Activated CD8-positive, alpha-beta memory T cell treated with anti-CD3 and anti-CD28 coated beads, Interleukin-2, amount 50 U/mL, for 24 hours (primary cell): ENCODE data around the gene DNPEP.

Source experiments
- DNase-seq: peaks from one replicate; pipeline ENCODE4 v3.0.0-alpha.2; 2020; ENCODE audit errors: extremely low read depth

DNPEP gene

DNA sequence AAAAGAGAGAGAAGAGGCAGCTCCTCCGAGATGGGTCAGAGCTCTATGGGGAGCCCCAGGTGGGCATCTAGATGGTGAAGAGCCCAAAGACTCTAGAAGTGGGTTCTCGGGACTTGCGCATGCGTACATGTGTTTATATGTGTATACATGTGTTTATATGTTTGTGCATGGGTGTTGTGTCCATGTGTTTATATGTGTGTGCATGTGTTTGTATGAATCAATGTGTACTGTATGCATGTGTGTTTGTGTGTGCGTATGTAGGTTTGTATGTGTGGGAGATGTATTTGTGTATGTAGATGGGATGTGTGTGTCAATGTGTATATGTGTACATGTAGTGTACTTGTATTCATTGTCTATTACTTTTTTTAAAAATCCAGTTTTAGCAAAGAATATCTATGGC, 25.6 kb downstream of the DNPEP start:
- DNase-seq = no peak

DNA sequence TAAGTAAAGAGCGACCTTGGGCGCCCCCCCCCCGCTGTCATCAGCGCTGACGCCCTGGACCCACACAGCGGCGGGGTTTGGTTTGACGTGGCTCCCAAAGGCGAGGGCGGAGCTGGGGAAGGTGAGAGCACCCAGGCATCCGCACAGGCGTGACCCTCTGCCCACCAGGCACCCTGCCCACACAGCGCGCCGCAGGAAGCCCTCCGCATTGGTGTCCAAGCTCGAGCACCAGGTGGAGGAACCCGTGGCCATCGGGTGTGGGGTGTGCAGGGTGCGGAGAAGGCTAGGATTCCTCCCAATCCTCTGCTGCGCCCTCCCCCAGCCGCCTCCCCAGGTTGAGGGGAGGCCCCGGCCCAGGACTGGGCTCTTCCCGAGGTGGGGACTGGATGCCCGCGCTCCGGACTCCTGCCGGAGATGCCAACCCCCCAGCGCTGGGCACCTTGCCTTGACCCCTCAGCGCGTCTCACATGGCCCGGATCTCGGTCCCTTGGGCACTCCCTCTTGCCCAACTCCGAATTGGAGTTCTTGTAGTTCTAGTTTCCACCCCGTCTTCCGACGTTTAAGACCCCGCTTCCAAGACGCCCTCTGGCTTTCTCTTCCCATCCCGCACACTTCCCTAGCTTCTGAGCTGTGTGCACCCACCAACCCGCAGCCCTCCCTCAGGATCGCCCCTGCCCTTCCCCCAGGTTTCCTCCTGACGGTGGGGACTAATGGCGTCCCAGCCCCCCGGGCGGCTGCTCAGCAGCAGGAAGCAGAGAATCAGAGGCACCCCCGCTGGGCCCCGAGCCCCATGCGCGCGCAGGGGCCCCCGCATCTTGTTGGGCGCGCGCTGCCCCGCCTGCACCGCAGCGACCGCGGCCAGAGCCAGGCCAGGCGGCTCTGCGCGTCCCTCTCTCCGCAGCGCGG, 29.3 kb downstream of the DNPEP start:
- no peak for DNase-seq

GRCh38 chr2:219356834-219357233, 30.9 kb downstream of the DNPEP start:
- DNase-seq = no peak

- no peak for DNase-seq
Observed at GRCh38 chr2:219354582-219354981, 33.1 kb downstream of the DNPEP start.

DNA sequence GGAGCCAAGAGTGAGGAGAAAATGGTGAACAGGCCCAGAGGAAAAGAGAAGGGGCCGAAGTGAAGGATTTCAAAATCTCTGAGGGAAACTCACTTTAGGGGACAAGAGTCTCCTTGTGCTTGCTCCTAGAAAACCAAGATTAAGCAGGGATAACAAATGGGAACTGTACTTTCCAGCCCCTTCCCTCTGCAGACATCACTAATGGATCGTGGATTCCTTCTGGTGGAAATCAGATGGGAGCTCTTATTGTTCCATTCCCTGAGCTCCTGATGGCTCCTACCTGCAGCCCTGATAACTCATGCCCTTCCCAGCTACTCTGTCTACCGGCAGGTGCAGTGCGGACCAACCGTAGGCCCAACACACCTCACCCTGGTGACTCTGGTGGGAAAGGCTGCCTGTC, 34.6 kb downstream of the DNPEP start:
- no peak for DNase-seq

DNA sequence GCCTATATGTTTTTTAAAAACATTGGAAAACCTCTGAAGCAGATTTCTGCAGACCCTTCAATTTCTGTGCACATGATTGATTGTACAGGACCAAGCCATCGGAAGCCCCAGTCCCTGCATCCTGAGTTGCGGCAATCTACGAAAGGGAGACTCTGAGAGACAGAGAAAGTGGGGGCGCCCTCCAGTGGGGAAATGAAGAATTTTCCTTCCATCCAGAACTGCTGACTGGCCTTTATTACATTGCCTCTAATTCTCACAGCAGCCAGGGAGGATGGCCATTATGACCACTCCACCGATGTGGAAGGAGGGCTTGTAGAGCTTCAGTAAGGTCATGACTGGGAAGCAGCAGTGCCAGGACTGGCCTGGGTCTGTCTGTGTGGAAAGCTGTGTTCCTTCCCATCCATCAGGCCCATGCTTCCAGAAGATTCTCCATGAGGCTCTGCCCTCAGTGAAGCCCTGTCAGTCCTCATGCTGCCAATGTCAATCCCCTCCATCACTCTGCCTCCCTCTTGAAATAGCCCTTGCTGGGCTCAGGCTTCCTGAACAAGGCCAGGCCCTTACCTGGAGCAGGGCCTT, 35.2 kb downstream of the DNPEP start:
- peak; percentile 43 for DNase-seq

DNA sequence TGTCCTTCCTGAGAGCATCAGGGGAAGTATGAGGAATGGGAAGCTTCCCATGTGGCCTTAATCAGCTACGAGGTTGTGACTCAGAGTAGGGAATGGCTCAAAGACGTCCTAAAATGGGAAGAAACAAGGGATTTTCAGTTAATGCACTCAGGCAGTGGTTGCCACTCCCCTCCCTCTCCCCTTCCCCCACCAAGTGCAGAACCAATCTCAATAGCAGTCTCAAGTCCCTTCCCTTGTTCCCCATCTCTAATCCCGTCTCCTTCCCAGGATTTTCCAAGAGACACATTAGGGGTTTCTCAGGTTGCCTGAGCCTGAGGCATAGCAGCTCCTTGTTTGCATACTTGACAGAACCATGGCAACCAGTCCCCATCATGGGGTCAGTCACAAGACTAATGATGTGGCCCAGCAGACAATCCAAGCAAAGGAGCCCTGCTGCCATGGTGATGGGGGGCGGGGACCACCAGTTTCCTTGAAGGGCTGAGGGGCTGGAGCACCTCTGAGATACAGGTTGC, 36.9 kb downstream of the DNPEP start:
- DNase-seq = no peak

GRCh38 chr2:219350215-219350614, 37.5 kb downstream of the DNPEP start:
- no peak for DNase-seq

GRCh38 chr2:219344751-219345430, 42.8 kb downstream of the DNPEP start:
- DNase-seq = no peak

DNA sequence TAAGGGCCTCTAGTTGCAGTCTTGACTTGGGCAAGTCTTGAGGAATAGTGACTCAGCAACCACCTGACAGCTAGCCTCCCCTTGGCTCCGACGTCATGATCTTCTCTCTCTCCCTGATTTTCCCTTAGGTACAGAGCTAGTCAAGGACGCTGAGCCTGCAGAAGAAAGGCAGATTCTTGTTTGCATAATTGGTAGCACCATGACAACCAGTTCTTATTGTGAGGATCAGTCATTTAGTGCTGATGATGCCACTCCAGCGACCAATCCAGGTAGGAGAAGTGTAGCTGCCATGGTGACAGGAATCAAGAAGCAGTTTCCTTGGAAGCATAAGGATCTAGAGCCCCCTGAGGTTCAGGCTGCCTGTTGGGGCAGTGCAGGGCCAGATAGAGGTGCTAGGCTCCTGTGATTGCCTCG, 52.3 kb downstream of the DNPEP start:
- DNase-seq = no peak

- no peak for DNase-seq
Observed at GRCh38 chr2:219334076-219334475, 53.6 kb downstream of the DNPEP start.

DNA sequence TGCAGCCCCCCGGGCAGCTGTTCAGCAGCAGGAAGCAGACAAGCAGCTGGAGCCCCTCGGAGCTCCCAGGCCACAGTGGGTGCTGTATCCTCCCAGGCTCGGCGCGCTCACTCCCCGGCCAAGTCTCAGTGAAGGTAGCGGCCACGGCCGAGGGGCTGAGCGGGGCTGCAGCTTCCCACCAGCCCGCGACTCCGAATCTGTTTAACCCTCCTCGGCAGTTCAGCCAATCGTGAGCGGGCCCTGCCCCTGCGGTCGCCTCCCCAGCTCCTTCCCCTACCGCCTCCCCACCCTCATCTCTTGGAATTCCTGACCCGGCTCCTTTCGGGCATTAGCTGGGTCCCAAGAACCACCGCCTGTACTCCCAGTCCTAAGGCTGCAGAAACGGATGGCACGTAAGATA, 55.2 kb downstream of the DNPEP start, which contains the start of gene RESP18:
TSS of gene RESP18 (minus strand) at position 203 of the 400 bp plus-strand sequence.
- no peak for DNase-seq

GRCh38 chr2:219331560-219332213, 56.0 kb downstream of the DNPEP start:
- DNase-seq = no peak

DNA sequence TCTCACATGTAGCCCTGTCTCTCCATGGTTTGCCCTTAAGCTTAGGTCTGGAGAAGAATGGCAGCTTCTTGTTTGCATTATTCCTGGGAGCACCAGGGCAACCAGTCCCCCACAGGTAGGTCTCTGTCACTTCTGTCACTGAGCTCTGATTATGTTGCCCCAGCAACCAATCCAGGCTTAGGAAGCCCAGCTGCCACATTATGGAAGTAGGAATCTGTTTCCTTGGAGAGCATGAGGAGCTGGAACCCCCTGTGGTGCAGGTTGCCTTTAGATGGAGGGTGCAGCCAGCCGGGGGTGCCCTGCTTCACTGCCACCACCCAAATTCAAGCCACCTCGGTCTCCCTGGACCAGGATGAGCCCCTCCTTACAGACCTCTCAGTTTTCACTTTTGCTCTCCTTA, 60.0 kb downstream of the DNPEP start:
- no peak for DNase-seq

- no peak for DNase-seq
Observed at GRCh38 chr2:219325657-219326315, 61.9 kb downstream of the DNPEP start.

- no peak for DNase-seq
Observed at GRCh38 chr2:219325136-219325535, 62.6 kb downstream of the DNPEP start.

GRCh38 chr2:219323434-219323833, 64.3 kb downstream of the DNPEP start:
- no peak for DNase-seq
